Progenitor cell of endocrine pancreas (in vitro differentiated cells): Measurements from ENCODE around the gene UBA7. TPM values are rescaled to one million over a fixed set of nuclear protein-coding genes. Genes with fewer than 3 reads are reported as not detected.

ENCODE experiments used
- DNase-seq: peaks from one replicate; pipeline ENCODE4 v3.0.0; 2021; ENCODE audit warnings: low spot score; ENCODE audit not compliant: unreplicated experiment
- H3K27ac Mint-ChIP-seq: 2 replicates; pipeline ENCODE4 v1.8.0; 2021; ENCODE audit warnings: mild to moderate bottlenecking, moderate library complexity, mixed read lengths
- H3K27me3 Mint-ChIP-seq: 2 replicates; pipeline ENCODE4 v1.8.0; 2021; ENCODE audit warnings: mixed read lengths
- H3K36me3 Mint-ChIP-seq: 2 replicates; pipeline ENCODE4 v1.8.0; 2022; ENCODE audit warnings: mixed read lengths; ENCODE audit not compliant: insufficient read depth
- H3K4me1 Mint-ChIP-seq: 2 replicates; pipeline ENCODE4 v1.8.0; 2021; ENCODE audit warnings: low read depth, mixed read lengths
- H3K4me3 Mint-ChIP-seq: 2 replicates; pipeline ENCODE4 v1.8.0; 2021; ENCODE audit warnings: low read depth, mild to moderate bottlenecking, moderate library complexity, mixed read lengths
- H3K9me3 Mint-ChIP-seq: 2 replicates; pipeline ENCODE4 v1.8.0; 2021; ENCODE audit warnings: low read depth, mixed read lengths
- total RNA-seq: library from RNA; stranded (reverse); gene quantifications from 2 replicates; pipeline ENCODE4 v1.2.1, GENCODE V29; 2021
- TF ChIP-seq, protein P1 (sequence below): fragments of 200-600 bp; sonication (generic); IDR thresholded peaks from one replicate; pipeline ENCODE4 v1.5.0; 2021; ENCODE audit warnings: antibody characterized with exemption, mild to moderate bottlenecking; ENCODE audit not compliant: unreplicated experiment

The UBA7 gene
- total RNA-seq, 1 donor from 2014 or later, result 1.2 TPM

DNA sequence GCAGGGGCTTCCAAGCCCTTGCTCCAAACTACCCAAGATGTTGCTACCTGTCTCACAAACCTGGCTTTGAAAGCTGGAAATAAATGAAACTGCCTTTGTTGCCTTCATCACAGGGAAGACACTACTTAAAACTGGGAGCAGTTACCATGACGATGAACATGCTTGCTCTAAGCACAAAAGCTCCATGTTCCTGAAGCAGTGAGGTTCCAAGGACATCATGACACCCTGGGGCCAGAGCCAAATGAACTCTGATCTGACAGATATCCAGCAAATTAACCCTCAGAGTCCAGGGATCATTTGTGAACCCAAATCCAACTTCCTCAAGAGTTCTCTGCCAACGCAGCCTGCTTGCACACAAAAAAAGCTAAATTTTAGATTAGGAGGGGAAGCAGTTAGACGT, 31.9 kb upstream of the UBA7 start:
- H3K9me3 Mint-ChIP-seq, result no peaks in the 10 kb centered on the region
- peaks cover 1% of the 10 kb centered on the region for H3K36me3 Mint-ChIP-seq
- no peak for DNase-seq
- TF ChIP-seq, protein P1, sequence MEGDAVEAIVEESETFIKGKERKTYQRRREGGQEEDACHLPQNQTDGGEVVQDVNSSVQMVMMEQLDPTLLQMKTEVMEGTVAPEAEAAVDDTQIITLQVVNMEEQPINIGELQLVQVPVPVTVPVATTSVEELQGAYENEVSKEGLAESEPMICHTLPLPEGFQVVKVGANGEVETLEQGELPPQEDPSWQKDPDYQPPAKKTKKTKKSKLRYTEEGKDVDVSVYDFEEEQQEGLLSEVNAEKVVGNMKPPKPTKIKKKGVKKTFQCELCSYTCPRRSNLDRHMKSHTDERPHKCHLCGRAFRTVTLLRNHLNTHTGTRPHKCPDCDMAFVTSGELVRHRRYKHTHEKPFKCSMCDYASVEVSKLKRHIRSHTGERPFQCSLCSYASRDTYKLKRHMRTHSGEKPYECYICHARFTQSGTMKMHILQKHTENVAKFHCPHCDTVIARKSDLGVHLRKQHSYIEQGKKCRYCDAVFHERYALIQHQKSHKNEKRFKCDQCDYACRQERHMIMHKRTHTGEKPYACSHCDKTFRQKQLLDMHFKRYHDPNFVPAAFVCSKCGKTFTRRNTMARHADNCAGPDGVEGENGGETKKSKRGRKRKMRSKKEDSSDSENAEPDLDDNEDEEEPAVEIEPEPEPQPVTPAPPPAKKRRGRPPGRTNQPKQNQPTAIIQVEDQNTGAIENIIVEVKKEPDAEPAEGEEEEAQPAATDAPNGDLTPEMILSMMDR, result no peak
- no peak overlapping the region for H3K4me3 Mint-ChIP-seq
- no peaks in the 10 kb centered on the region for H3K27me3 Mint-ChIP-seq
- H3K4me1 Mint-ChIP-seq, result no peaks in the 10 kb centered on the region
- H3K27ac Mint-ChIP-seq, result peak overlapping the region; percentile 67

DNA sequence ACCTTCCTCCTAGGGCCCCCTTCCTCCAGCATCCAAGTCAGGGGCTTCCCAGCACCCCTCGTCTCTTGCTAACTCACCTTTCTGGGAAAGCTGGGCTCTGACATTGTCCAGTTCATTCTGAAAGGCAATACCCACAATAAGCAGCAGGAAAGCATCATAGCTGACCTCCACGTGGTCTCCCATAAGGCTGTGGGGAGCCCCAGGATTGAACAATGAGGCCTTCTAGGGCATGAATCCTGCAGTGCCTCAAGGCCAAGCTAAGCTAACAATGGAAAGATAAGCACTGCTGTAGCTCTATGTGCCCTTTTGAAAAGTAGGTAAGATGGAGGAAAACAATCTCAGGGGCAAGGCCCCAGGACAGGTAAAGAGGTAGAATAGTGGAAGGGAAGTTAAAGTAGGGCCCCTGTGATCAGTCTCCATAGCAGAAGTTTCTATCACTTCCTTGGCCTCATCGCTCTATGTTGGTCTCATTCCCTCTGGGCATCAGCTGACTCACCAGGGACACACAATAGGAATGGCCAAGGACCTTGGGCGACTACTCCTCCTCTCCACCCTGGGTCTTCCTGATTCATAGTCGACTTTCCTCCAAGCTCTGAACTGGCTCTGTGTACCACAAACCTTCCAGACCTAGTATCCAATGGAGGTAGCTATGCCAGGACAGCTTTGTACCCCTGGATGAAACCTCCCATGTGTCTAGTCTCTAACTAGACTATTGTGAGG, 30.9 kb upstream of the UBA7 start:
- DNase-seq, result no peak
- Mint-ChIP-seq H3K4me1 (no peaks in the 10 kb centered on the region), H3K27me3 (no peaks in the 10 kb centered on the region), H3K4me3 (no peak overlapping the region), H3K9me3 (no peaks in the 10 kb centered on the region), H3K27ac (peak overlapping the region; percentile 76), H3K36me3 (no peaks in the 10 kb centered on the region)
- TF ChIP-seq, protein P1, result no peak

DNA sequence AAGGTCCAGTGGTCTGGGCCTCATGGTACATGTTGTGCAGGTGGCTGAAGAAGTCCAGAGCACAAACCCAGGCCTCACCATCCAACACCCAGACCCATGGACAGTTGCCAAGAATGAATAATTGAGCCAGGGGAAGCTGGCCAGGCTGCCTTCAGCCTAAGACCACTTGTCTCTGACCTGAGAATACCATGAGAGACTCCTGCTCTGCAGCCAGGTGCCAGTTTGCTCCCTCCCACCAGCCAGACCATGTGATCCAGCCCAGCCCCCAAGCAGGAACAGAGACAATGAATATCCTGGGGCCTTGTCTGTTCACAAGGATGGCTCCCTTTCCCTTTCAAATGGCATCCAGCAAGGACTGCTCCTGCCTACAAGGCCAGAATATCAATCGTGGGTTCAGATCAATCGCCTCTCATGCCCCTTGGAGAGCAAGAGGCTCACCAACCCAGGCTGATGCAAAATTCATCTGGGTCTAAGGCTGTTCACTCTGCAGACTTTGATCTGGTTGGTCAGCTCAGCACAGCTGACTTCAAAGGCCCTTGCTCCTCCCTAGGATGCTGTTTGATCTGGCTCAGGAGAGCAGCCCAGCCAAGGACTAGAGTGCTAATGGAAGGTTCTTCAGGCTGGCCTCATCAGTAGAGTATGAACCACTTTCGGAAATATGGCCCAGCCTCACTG, 29.2 kb upstream of the UBA7 start:
- no peak for DNase-seq
- no peak overlapping the region for H3K27ac Mint-ChIP-seq
- no peak overlapping the region for H3K4me3 Mint-ChIP-seq
- H3K36me3 Mint-ChIP-seq, result peaks cover 2% of the 10 kb centered on the region
- TF ChIP-seq, protein P1, result no peak
- no peaks in the 10 kb centered on the region for H3K27me3 Mint-ChIP-seq
- H3K4me1 Mint-ChIP-seq, result no peaks in the 10 kb centered on the region
- H3K9me3 Mint-ChIP-seq, result no peaks in the 10 kb centered on the region

DNA sequence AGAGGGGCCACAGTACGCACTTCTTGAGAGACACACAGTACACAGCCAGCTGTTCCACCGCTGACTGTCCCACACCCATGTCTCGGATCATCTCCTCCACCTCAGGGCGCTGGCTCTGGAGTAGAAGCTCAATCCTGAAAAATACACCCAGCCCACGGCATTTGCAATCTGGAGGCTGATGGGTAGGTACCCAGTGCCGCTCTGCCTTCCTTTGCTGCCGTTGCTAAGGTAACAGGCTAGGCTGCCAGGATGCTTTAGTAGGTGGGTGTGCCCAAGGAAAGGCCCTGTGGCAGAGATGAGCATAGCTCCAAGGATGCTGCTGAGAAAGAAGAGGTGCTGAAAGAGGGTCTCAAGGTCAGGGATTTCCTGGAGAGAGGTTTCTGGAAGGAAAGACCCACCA, 28.1 kb upstream of the UBA7 start:
- no peak overlapping the region for H3K27ac Mint-ChIP-seq
- TF ChIP-seq, protein P1, result no peak
- DNase-seq, result no peak
- H3K36me3 Mint-ChIP-seq, result peaks cover 2% of the 10 kb centered on the region
- no peak overlapping the region for H3K4me3 Mint-ChIP-seq
- H3K4me1 Mint-ChIP-seq, result no peaks in the 10 kb centered on the region
- H3K27me3 Mint-ChIP-seq, result no peaks in the 10 kb centered on the region
- H3K9me3 Mint-ChIP-seq, result no peaks in the 10 kb centered on the region

DNA sequence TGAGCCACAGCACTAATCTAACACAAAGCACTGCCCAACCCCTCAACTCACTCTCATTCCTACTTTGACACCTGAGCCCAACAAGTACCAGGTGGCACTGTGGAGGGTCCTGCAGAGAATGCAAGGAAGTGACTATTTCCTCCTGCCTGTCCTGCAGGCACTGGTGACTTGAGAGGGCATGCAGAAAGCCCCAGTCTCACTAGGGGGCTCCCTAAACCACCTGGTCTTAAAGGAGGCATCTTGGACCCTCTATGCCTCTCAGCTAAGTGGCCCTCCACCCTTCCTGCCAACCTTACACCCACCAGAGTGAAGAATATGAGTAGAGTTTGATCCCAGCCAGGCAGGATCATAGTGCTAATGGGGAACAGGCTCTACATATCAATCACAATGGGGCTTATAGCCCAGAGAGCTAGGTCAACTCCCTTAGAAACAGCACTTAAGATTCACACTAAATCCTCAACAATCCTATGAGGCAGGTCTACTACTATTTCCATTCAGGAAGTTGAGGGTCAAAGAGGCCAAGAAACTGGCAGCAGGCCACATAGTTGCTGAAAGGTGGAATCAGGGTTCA, 27.5 kb upstream of the UBA7 start:
- no peaks in the 10 kb centered on the region for H3K9me3 Mint-ChIP-seq
- no peaks in the 10 kb centered on the region for H3K4me1 Mint-ChIP-seq
- H3K4me3 Mint-ChIP-seq, result no peak overlapping the region
- no peak for DNase-seq
- no peaks in the 10 kb centered on the region for H3K27me3 Mint-ChIP-seq
- no peak overlapping the region for H3K27ac Mint-ChIP-seq
- TF ChIP-seq, protein P1, result peak; percentile 31
- peaks cover 2% of the 10 kb centered on the region for H3K36me3 Mint-ChIP-seq
